ENCODE results near the gene PKD1L1. TPM values are rescaled to one million over a fixed set of nuclear protein-coding genes. Genes with fewer than 3 reads are reported as not detected.

PKD1L1 gene
- polyA plus RNA-seq, 1 donor (not counting 4 experiments of a cell fraction or from before 2014, with no cell fraction given), result 0.04 TPM

DNA sequence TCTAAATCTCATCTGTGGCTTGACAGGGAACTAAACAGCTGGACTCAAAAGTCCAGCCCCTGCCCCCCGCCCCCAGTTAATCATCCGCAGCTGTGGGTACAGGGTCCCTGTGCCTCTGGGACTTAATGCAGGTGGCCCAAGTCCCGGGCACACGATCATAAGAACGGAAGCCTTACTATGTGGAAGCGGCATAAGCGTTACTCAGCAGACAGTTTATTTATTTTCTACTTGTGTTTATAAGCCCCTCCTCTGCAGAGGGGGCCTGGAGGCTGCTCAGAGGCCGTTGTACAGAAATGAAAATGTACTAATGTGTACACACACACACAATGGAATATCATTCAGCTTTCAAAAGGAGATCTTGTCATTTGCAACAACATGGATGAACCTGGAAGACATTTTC lies 208.4 kb downstream of the PKD1L1 start:
- no peak overlapping the region for H3K27ac ChIP-seq (ENCODE audit: control insufficient read depth, insufficient read depth, low read length)

GRCh38 chr7:47739301-47739875 lies 208.9 kb downstream of the PKD1L1 start:
- Histone ChIP-seq H3K9me1 (ENCODE audit: control insufficient read depth, extremely low read depth, insufficient read depth, low read length) (no peaks in the 10 kb centered on the region), H2AFZ (ENCODE audit: control insufficient read depth, low read length) (no peak overlapping the region), H3K27me3 (ENCODE audit: control insufficient read depth, extremely low read depth, insufficient read depth, low read length) (peaks cover 4% of the 10 kb centered on the region), H3K4me3 (ENCODE audit: control insufficient read depth in 2 of 3, extremely low read depth in 1 of 3, insufficient read depth in 2 of 3, low read depth in 1 of 3, low read length in 3 of 3) (no peak overlapping the region), H3K4me1 (ENCODE audit: control insufficient read depth, extremely low read depth, insufficient read depth, low read length) (no peaks in the 10 kb centered on the region), H4K20me1 (ENCODE audit: control insufficient read depth, extremely low read depth, insufficient read depth, low read length) (no peaks in the 10 kb centered on the region), H3K79me2 (ENCODE audit: control insufficient read depth, insufficient read depth, low read length) (no peaks in the 10 kb centered on the region), H3K4me2 (ENCODE audit: control insufficient read depth, extremely low read depth, insufficient read depth, low read depth, low read length) (no peak overlapping the region), H3K27ac (ENCODE audit: control insufficient read depth, insufficient read depth, low read length) (no peak overlapping the region), H3K9ac (ENCODE audit: control insufficient read depth, extremely low read depth, insufficient read depth, low read length) (no peak overlapping the region), H3K36me3 (ENCODE audit: control insufficient read depth in 2 of 2, extremely low read depth in 1 of 2, insufficient read depth in 2 of 2, low read length in 2 of 2) (no peaks in the 10 kb centered on the region), H3K9me3 (ENCODE audit: control insufficient read depth, low read depth, low read length) (no peaks in the 10 kb centered on the region)
- FAIRE-seq (no peak), DNase-seq (ENCODE audit: low read depth, low spot score) (no peak)
- dilution Hi-C loops (cut with MboI; ENCODE audit: extremely low pct_ligation_motif_present, low sequenced_read_pairs), result no loop called here
- TF ChIP-seq, protein P1, sequence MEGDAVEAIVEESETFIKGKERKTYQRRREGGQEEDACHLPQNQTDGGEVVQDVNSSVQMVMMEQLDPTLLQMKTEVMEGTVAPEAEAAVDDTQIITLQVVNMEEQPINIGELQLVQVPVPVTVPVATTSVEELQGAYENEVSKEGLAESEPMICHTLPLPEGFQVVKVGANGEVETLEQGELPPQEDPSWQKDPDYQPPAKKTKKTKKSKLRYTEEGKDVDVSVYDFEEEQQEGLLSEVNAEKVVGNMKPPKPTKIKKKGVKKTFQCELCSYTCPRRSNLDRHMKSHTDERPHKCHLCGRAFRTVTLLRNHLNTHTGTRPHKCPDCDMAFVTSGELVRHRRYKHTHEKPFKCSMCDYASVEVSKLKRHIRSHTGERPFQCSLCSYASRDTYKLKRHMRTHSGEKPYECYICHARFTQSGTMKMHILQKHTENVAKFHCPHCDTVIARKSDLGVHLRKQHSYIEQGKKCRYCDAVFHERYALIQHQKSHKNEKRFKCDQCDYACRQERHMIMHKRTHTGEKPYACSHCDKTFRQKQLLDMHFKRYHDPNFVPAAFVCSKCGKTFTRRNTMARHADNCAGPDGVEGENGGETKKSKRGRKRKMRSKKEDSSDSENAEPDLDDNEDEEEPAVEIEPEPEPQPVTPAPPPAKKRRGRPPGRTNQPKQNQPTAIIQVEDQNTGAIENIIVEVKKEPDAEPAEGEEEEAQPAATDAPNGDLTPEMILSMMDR (optimal IDR thresholded peaks at IDR 0.05 in 1 of 3, IDR thresholded peaks at IDR 0.05 in 1 of 3, conservative IDR thresholded peaks at IDR 0.05 in 1 of 3; ENCODE audit: extremely low read depth in 1 of 3, insufficient read depth in 2 of 3, low read length in 3 of 3), result no peak
- no peak for TF ChIP-seq EZH2 (IDR thresholded peaks at IDR 0.05; ENCODE audit: low read length)

More for the DNA sequence above, 208.4 kb downstream of the PKD1L1 start:
- H2AFZ ChIP-seq (ENCODE audit: control insufficient read depth, low read length), result no peak overlapping the region
- H3K4me3 ChIP-seq (ENCODE audit: control insufficient read depth in 2 of 3, extremely low read depth in 1 of 3, insufficient read depth in 2 of 3, low read depth in 1 of 3, low read length in 3 of 3), result no peak overlapping the region
- H3K79me2 ChIP-seq (ENCODE audit: control insufficient read depth, insufficient read depth, low read length), result no peaks in the 10 kb centered on the region
- no peaks in the 10 kb centered on the region for H3K27me3 ChIP-seq (ENCODE audit: control insufficient read depth, extremely low read depth, insufficient read depth, low read length)
- H3K9ac ChIP-seq (ENCODE audit: control insufficient read depth, extremely low read depth, insufficient read depth, low read length), result no peak overlapping the region
- no peaks in the 10 kb centered on the region for H3K9me3 ChIP-seq (ENCODE audit: control insufficient read depth, low read depth, low read length)
- FAIRE-seq (no peak), DNase-seq (ENCODE audit: low read depth, low spot score) (no peak)
- no peaks in the 10 kb centered on the region for H3K9me1 ChIP-seq (ENCODE audit: control insufficient read depth, extremely low read depth, insufficient read depth, low read length)
- H4K20me1 ChIP-seq (ENCODE audit: control insufficient read depth, extremely low read depth, insufficient read depth, low read length), result no peaks in the 10 kb centered on the region
- dilution Hi-C loops (cut with MboI; ENCODE audit: extremely low pct_ligation_motif_present, low sequenced_read_pairs), result no loop called here
- no peak overlapping the region for H3K4me2 ChIP-seq (ENCODE audit: control insufficient read depth, extremely low read depth, insufficient read depth, low read depth, low read length)
- no peak for TF ChIP-seq EZH2 (IDR thresholded peaks at IDR 0.05; ENCODE audit: low read length)
- TF ChIP-seq, protein P1 (optimal IDR thresholded peaks at IDR 0.05 in 1 of 3, IDR thresholded peaks at IDR 0.05 in 1 of 3, conservative IDR thresholded peaks at IDR 0.05 in 1 of 3; ENCODE audit: extremely low read depth in 1 of 3, insufficient read depth in 2 of 3, low read length in 3 of 3), result no peak
- no peaks in the 10 kb centered on the region for H3K36me3 ChIP-seq (ENCODE audit: control insufficient read depth in 2 of 2, extremely low read depth in 1 of 2, insufficient read depth in 2 of 2, low read length in 2 of 2)
- H3K4me1 ChIP-seq (ENCODE audit: control insufficient read depth, extremely low read depth, insufficient read depth, low read length), result no peaks in the 10 kb centered on the region
